Measurements from ENCODE around the gene KRT77.
"Not testable (repeated sequence)": the region's sequence is repeated elsewhere in the genome, so short reads cannot be mapped to it uniquely, and the experiment has no call there.

Gene KRT77

GRCh38 chr12:52721838-52722470 lies 18.6 kb upstream of the KRT77 start:
- DNase-seq = no peak

- no peak for DNase-seq
Observed at GRCh38 chr12:52720365-52720886, 17.1 kb upstream of the KRT77 start.

- DNase-seq = no peak
Observed at GRCh38 chr12:52716061-52716460, 12.7 kb upstream of the KRT77 start.

GRCh38 chr12:52715416-52715815 lies 12.1 kb upstream of the KRT77 start:
- no peak for DNase-seq

- DNase-seq = no peak
Observed at GRCh38 chr12:52714887-52715281, 11.6 kb upstream of the KRT77 start.

GRCh38 chr12:52713960-52714886 lies 10.9 kb upstream of the KRT77 start:
- DNase-seq = no peak

- not testable (repeated sequence) for DNase-seq
Observed at GRCh38 chr12:52712122-52712521, 8.8 kb upstream of the KRT77 start.

GRCh38 chr12:52710730-52711129 lies 7.4 kb upstream of the KRT77 start:
- DNase-seq = no peak

GRCh38 chr12:52708010-52708409 lies 4.7 kb upstream of the KRT77 start:
- DNase-seq = no peak

GRCh38 chr12:52704464-52704863 lies 1.1 kb upstream of the KRT77 start:
- no peak for DNase-seq

GRCh38 chr12:52703878-52704277 lies 554 bp upstream of the KRT77 start:
- no peak for DNase-seq

GRCh38 chr12:52702338-52702737 lies 986 bp downstream of the KRT77 start:
- DNase-seq = no peak

GRCh38 chr12:52701281-52701680 lies 2.0 kb downstream of the KRT77 start:
- no peak for DNase-seq

- DNase-seq = no peak
Observed at GRCh38 chr12:52699960-52700359, 3.4 kb downstream of the KRT77 start.

- DNase-seq = no peak
Observed at GRCh38 chr12:52699373-52699772, 4.0 kb downstream of the KRT77 start.

- DNase-seq = no peak
Observed at GRCh38 chr12:52698651-52699340, 4.5 kb downstream of the KRT77 start.

- no peak for DNase-seq
Observed at GRCh38 chr12:52697058-52697582, 6.2 kb downstream of the KRT77 start.

- no peak for DNase-seq
Observed at GRCh38 chr12:52696588-52696987, 6.7 kb downstream of the KRT77 start.

GRCh38 chr12:52695039-52695438 lies 8.3 kb downstream of the KRT77 start:
- no peak for DNase-seq

GRCh38 chr12:52694151-52694550 lies 9.2 kb downstream of the KRT77 start:
- no peak for DNase-seq

GRCh38 chr12:52693261-52693660 lies 10.1 kb downstream of the KRT77 start:
- DNase-seq = no peak

GRCh38 chr12:52692254-52692653 lies 11.1 kb downstream of the KRT77 start:
- DNase-seq = no peak

- no peak for DNase-seq
Observed at GRCh38 chr12:52691841-52692150, 11.5 kb downstream of the KRT77 start.

Measured in NCI-H510A (cell line).